Putamen (tissue), 1 donor: ENCODE results near the gene CAMKV.

ENCODE experiments used
- DNase-seq: peaks from one replicate; pipeline ENCODE4 v3.0.0-alpha.2; 2016; ENCODE audit warnings: low spot score

Gene CAMKV

DNA sequence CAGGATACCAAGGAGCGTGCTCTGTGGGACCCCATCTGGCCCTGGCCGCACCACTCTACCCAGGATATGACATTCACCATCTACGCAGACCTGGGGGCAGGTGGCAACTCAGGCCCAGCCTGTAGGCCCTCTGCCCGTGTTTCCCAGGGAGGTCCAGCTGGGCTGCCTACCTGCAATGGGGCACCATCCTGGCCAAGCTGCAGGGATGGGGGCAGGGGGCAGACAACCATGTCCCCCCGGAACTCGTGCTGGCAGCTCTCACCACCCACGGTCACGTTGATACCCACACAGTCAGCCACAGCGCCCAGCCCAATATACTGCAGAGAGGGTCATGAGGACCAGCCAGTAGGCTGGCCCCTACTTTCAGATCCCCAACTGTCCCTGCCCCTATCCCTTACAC is 26.1 kb upstream of the CAMKV start:
- DNase-seq: no peak

DNA sequence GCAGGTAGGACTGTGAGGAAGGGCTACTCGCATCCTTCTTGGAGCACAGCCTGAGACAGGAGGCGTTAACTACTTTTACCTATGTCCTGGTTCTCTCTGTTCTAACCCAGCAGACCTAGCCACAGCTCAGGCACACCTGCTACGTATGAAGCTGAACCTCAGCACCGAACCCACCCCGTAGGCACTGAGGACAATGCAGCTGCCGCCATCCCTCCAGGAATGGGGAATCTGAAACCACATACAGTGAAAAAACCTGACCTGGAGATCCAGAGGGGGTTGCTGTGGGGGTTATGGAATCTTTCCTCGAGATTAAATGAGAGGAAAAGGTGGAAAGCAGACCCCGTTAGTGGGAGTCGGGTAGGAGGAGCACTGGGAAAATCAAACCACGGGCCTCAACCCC is 19.6 kb upstream of the CAMKV start:
- DNase-seq: no peak

DNA sequence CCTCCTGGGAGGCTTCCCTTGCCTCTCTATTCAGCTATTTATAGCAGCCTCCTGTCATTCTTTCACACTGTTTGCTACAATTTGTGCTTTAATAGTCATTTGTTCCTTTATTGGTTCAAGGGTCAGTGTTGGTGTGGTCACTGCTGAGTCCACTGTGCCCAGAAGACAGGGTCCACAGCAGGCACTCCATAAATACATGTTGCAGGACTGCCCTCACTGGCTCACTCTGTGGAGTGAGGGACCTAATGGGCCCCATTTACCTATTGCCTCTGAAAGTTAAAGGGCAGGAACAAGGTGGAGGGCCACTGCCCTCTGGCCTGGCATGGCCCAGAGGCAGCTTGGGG is 17.2 kb upstream of the CAMKV start:
- DNase-seq: no peak

DNA sequence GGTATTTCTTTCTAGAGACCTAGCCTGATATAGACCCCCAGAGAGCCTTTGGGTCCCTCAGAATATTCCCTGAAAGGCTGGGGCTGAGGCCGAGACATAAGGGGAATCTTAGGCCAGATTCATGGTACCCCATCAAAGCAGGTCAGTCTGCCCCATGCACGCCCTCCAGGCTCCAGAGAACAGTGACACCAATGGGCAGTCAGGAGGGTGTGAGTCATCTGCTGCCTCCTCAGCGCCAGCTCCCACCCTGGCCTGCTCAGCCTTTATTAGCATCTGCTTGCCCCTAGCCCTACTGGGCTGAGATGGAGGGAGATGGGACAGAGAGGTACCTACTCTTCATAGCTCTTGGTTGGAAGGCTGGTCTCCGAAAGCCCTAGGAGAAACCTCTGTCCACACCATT is 14.3 kb upstream of the CAMKV start:
- DNase-seq: no peak

DNA sequence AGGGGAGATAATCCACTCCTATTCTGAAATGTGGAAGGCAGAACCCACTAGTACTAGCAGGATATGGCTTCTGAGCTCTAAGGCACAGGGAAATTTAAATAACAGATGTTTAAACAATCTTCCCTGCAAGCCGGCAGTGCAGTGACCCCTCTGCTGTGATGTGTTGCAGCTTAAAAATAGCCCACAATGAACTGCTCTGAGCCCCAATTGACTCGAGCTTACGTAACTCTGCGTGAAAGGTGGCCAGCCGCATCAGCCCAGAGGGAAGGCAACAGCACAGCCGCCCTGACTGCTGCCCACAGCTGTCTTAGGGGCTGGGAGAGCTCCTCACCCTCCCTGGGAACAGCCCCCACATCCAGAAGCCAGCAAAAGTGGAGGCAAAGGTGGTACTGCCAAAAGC is 12.5 kb upstream of the CAMKV start:
- no peak for DNase-seq

DNA sequence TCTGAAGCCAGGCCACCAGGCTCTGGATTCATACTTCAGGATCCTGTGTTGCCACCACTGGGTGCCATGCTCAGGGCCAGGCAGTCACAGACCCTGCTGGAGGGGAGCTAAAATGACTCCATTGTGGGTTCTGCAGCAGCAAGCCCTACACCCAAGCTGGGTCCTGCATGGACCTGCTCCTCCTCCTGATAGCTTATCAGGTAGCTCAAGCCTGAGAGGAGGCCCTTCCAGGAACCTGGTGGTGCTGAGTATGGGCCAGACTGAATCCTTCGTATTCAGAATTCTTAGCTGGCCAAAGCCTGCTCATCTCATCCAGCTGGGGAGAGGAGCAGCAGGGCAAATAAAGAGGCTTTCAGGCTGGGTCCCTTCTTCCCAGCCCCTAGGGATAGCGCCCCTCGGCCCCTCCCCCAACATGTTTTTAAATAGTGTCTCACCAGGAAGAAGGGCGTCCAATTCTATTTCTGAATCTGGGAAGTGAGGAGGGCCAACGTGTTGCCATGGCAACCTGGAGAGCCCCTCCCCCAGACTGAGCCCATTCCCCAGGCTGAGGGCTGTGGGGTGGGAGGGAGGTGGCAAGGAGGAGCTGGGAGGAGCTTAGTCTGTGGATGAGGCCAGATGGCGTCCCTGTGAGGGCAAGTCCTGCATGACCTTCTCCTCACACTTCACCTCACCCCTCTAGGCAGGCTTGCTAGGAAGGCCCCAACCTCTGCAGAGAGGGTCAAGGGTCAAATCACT is 11.0 kb upstream of the CAMKV start:
- no peak for DNase-seq

DNA sequence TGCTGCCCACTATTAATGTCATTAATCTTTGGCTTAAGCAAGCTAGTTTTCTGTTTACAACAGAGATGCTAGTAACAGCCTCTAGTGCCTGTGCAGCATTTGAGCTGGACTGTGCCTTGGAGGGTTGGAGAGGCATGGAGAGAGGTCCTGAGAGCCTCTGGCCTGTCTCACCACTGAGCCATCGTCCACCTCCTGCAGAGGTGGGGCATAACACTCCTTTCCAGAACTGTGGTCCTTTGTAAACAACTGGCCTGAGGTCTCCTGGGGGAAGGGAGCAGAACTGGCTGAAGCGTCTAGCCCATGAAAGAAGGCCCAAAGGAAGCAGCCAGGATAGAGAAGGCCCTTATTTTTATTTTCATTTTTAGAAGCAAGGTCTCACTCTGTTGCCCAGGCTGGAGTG is 10.0 kb upstream of the CAMKV start:
- DNase-seq: no peak

DNA sequence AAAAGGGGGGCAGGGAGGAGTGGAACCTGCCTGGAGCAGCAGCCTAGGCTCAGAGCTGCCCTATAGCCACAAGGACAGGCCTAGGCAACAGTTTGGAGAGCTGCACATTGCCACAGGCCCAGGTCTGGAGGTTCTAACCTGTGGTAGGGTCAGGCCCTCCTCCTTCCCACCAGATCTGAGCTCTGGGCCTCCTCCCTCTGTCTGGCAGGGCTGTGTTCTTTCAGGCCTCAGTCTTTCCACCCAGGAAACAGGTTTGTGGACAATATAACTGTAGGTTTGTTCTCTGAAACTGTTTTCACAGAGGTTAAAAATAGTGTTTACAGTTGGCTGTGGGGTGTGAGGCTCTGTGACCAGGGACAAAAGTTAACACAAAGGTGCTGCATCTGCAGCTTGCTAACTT is 9.0 kb upstream of the CAMKV start:
- no peak for DNase-seq

DNA sequence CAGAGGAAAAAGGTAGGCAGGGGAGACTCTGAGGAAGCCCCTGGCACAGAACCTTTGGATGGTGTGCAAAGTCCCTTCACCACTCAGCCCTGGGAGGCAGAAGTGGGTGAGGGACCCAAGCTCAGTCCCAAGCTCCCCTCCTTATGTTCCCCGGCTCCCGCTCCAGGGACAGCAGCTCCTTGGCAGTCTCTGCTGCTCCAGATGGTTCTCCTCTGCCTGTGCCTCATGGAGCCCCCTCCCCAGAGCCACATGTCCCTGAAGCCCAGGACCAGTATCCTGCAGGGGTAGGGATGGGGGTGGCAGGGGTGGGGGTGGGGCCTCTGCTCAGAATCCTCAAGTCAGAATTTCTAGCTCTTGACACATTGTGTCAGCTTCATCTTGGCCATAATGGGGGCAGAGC is 8.0 kb upstream of the CAMKV start:
- DNase-seq: no peak

DNA sequence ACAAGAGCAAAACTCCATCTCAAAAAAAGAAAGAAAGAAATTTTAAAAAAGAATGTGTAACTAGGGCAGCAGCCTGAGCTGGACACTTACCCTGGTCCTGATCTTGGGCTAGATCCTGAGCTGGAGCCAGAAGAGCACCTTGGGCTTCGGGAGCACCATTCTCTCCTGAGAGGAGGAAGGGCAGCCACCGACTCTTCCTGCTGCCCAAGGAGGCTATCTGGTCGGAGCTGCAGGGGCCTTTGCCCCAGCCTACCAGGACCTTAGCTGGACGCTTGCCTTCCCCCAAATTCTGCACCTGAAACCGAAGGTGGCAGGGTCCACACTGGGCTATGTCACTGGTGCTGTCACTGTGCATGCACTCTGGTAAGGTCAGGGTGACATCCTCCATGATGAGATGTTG is 6.9 kb upstream of the CAMKV start:
- no peak for DNase-seq

DNA sequence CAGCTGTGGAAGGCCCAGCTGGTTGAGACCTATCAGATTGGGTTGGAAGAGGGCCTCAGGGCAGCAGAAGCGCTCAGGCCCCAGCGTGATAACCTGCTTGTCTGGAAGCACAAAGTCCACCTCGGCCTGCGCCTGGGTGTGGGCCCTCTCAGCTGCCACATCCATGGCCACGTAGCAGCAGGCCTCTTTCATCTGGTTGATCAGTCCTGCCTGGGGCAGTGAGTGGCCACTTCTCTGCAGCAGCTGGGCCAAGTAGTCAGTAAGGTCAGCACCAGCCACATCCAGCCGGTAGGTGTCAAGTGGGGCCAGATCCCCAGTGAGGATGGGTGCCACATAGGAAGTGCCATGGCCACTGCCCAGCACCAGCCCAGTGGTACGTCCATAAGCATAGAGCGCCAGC is 3.9 kb upstream of the CAMKV start:
- no peak for DNase-seq

DNA sequence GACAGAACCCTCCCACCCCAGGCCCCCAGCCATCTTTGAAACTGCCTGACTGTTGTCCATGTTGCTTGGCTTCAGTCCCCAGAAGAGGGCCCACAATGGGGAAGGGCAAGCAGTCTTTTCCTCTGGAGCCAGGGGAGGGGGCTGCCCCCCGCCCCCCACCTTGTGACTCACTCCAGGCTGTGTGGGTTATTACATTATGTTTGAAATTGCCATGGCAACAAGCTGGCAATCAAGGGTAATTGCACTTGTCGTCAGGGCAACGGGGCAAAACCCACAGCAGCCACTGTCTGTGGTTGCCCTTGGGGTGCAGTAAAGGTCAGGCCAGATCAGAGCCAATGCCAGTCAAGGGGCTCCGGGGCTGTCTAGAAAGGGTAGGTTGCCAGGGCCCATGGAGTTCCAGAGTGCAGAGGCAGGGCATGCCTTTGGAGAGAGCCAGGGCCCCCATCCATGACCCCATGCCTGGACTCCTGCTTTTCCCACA is 3.1 kb upstream of the CAMKV start:
- DNase-seq: peak; percentile 47

DNA sequence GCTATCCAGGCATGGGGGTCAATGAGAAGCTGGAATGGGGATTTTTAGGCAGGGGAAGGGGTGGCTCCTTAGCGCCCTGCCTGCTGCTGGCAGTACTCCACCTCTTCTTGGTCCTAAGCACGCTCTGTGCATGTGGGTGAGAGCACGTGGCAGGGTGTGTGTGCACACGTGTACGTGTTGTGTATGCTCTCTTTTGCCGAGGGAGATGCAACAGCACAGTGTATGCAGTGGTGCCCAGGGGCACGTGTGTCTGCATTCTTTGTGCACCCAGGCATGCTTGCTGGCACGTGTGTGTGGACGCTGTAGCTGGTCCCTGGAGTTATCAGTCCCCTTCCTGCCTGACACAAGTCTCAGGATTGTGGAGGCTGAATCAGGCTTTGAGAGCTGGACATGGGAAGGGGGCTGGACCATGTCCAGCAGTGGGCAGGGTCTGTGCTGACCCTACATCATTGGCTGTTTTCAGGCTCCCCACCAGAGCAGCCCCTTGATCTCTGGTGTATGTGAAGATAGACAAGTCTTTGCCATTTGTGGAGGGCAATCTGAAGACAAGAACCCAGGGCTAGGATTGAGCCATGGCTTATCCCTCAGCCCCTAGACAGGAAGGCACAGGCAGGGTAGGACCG is 1.9 kb upstream of the CAMKV start:
- DNase-seq: peak; percentile 26

DNA sequence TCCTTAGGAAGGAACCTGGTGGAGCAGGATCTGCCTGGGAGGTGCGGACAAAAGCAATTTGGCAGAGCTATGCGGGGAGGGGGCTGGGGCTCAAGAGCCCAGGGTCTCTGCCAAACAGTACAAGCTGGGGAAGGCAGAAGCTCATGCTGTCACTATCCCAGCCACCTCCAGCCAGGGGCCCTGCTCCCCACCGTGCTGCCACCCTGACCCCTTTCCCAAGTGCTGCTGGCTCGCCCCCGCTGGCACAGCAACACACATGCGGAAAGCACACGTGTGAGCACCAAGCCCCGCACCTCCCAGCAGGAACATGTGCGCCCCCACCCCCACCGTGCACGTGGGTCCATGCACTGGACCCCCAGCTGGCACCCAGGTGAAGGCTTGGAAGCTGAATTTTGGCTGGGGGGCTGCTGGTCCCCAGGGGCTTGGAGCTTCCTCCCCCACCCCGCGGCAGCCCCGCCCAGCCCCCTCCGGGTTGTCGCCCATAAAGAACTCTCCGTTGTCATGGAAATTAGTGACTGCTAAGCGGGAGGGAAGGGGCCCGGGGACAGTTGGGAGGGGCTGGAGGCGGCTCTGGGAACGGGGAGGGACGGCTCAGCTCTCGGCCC is 742 bp downstream of the CAMKV start:
- DNase-seq: peak; percentile 39

DNA sequence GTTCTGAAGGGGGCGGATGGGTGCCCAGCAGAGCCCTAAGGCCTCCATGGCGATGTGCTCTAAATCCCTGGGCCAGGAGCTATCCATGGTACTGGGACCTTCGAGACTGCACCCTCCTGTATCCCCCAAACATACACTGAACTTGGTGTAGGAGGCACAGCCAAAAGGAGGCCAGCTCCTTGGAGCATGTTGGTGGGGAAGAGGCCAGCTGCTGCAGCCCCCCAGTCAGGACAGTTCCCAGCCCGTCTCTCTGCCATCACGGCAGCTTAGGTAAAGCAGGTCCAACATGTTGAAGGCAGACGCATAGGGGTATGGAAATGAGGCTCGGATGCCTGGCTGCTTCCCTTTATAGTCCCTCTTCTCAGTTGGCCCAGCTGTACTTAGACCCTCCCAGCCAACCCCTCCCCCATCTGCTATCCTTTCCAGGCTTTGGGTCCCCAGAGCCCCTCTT is 1.8 kb downstream of the CAMKV start:
- DNase-seq: no peak

DNA sequence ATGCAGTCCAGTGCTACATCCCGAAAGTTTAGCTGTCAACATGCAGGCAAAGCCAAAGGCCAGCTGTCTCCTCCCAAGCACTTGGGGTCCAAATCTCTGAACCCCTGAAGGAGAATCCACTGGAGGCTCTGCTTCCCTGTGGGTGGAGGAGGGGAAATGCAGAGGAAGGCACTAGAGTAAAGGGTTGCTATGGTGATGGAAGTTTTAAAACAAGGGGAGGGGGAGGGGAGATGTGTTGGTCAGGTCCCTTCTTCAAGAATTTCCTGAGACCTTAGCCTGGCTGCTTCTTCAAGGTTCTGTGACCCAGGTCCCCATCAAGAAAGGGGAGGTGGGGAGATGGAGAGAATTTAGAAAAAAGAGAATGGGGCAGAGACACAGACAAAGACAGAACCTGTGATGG is 2.3 kb downstream of the CAMKV start:
- no peak for DNase-seq

DNA sequence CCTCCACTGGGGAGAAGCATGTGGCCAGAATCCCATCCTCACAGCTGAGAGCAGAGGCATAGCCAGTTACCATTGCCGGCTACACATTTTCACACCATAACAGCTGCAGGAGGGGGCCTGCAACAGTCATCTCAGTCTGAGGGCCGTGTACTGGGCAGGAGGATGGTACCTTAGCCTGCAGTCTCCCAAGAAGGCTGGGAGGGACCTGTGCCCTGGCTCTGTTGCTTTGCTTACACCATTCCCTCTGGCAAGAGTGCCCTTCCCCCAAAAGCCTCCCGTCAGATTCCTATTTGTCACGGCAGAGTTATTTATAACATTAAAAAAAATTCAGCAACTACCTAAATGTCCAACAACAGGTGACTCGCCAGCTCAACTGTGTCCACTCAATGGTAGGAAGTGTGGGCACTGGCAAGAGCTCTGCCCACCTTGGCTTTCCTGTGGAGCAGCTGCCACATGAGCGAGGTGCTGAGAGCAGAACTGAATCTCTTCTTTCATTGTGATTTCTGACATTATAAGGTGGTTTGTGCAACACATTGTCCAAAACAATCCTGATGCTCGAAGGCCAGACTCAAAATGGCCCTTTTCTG is 4.4 kb downstream of the CAMKV start:
- no peak for DNase-seq

DNA sequence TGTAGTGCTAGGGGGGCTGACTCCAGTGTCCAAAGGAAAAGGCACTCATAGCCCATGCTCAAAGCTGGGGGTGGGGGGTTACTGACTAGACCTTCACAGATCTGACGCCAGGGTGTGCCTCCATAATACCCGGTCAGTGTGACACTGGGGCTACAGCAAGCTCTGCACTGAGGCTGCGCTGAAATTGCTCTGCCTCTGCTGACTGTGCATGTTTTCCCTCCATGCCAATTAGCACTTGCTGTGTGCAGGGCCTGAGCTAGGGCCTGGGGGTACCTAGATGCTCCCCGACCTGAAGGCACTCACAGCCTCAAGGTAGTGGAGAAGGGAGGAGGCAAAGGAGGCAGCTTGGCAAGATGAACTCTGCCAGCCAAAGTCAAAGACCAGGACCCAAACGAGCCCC is 5.2 kb downstream of the CAMKV start:
- DNase-seq: no peak

DNA sequence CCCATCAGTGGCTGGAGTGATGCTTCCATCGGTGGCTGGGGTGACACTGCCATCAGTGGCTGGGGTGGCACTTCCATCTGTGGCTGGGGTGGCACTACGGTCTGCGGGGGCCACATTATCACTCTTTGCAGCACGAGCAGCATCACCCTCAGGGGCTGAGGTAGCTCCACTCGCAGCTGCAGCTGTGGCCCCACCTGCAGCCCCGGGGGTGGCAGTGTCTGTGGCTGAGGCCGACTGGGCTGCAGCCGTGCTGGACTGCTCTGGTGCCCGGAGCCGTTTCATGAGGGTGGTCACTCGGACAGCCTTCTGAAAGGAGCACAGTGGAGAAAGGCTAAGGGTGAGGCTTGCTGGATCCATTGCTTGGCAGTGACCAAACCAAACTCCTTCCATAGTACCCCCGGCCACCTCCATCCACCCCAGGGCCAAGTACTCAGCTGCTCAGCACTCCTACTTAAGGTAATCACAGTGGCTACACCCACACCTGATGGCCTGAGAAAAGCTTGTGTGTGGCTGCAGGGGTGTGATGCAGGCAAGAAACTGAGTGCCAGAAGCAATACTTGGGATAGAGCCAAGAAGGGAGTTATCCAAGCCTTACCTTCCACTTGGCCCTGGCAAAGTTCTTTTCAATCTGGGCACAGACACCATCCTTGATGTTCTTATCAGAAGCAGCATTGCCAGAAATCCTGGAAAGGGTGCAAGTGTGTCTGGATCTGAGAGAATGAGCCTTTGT is 10.0 kb downstream of the CAMKV start:
- no peak for DNase-seq

DNA sequence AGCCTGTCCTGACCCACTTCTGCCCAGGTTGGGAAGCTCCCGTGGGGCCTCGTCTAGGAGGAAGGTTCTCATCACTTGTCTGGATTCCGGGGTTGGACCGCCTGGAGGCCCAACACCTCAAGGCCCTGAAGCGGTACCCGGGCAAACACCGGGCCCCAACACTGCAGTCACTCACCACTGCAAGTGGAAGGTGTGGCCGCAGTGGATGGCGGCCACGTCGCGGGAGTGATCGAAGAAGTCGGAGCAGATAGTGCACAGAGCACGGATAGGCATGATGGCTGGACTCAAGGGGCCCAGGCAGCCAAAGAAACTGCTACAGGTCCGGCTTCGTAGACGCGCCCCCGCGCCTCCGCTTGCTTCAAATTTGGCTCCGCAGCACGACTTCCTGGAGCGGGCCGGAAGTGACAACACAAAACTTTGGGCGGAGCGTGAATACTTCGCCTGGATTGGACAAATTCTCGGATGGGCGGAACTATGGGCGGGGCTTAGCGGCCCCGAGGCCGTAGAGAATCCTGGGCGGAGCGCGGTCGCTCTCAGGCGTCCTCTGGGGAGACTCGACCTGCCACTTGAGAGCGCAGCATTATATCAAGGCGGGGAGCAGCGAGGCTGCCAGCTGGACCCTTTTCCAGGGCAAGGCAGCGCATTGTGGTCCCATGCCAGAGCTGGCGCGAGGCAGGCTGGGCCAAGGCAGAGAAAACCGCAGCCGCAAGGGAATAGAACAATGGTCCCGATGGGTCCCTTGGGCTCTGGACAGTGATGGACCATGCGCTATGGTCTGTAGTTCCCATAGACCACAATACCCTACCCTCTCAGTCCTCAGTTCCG is 13.3 kb downstream of the CAMKV start, which contains the start of gene TRAIP:
TRAIP (minus strand) TSS at position 384 of the 825 bp plus-strand sequence; CDS start at position 273, 111 bp downstream.
- peak; percentile 91 for DNase-seq

DNA sequence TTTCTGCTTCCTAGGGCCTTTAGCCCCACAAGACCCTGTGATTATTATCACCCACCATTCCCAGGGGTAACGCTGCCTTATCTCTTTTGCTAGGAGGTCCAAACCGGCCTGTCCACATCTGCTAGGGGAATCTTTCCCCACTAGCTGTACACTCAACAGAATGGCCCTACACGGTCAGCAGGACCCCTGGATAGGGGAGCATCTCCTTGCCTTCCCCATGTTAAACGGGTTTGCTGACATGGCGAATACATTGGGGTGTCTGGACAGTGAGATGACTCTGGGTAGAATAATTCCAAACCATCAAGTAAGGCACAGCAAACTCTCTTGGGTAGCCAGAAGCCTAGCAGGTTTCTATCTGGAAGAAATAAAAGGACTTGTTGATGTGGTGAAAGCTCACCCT is 14.0 kb downstream of the CAMKV start:
- no peak for DNase-seq
